Pulmonary artery endothelial cell (primary cell): Measurements from ENCODE around the gene LMF1. TPM values are rescaled to one million over a fixed set of nuclear protein-coding genes. Genes with fewer than 3 reads are reported as not detected.
"Not testable (repeated sequence)": the region's sequence is repeated elsewhere in the genome, so short reads cannot be mapped to it uniquely, and the experiment has no call there.

Experiments used
- DNase-seq: peaks from one replicate; pipeline ENCODE4 v3.0.0-alpha.2; 2011; ENCODE audit warnings: low read depth, low spot score
- total RNA-seq: library from RNA; depleted of rRNA; stranded (reverse); fragments of >200 nt; gene quantifications from 2 replicates; pipeline ENCODE4 v1.2.3, GENCODE V29; 2014

Gene LMF1
- total RNA-seq, 1 donor from 2014 or later, result 12.9 TPM

DNA sequence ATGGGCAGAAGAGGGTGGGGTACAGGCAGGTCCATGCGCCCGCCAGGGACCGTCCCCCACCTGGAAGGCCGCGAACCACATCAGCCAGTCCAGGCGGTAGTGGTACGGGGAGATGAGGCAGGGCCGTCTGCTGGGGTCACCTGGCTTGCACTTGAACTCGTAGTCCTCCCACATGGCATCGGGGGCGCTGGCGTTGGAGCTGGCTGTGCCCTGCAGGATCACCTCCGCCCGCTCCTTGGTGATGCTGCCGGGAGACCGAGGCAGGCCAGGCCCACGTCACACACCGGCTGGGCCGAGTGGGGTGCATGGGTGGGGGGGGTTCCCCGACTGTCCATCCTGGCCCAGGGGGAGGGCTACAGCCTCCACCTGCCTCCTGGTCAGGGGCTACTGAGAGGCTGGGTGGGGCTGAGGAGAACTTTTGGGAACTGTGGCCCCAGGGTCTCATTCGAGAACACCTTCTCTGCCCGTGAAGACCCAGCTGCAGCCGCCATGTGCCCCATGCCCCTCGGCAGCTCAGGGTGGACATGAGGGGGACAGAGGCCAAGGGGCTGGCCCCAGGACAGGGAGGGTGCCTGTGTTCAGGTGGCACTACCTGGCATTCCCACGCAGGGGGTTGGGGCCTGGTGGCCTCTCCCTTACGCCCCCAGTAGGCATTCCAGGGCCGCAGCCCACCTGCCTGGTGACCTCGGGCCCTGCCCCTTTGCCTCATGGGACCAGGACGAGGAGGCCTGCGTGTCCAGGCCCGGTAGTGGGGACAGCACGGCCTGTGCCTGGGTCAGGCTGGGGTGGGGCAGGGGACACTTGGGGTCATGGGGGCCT, 100.8 kb downstream of the LMF1 start:
- no peak for DNase-seq

DNA sequence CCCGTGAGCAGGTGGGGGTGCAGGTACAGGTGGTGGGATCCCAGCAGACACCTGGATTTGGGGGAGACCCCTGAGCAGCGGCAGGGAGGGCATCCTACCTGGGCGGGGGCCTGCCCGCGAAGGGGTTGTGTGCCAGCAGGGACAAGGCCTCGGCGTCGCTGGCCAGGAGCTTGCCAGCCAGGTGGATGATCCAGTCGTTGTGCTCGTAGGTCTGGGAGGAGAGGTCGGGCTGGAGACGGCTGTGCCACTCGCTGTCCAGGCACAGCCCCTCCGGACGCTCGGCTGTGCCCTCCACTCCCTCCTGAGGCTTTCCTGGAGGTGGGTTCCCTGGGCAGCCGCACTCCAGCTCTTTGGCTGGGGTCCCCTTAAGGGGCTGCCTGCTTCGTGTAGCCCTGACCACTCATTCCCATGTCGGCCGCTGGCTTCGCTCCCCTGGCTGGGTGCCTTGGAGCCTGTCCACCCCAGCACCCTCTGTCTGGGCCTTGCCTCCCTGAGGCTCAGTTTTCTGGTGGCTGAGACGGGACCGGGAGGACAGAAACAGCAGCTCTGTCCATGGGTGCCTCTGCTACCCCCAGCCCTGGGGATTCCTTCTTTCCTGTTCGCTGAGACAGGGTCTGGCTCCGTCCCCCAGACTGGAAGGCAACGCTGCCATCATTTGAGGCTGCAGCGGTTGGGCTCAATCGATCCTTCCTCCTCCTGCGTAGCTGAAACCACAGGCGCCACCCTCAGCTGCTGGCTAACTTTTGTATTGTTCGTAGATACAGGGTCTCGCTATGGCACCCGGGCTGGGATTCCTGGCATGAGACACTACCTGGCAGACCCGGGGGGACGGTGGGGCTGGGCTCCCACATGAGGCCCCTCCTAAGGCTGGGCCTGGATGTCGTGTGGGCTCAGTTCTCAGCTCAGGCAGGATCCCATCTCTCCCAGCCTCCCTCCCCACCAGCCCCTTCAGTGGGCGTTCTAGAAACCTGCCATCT, 101.7 kb downstream of the LMF1 start:
- DNase-seq, result no peak

DNA sequence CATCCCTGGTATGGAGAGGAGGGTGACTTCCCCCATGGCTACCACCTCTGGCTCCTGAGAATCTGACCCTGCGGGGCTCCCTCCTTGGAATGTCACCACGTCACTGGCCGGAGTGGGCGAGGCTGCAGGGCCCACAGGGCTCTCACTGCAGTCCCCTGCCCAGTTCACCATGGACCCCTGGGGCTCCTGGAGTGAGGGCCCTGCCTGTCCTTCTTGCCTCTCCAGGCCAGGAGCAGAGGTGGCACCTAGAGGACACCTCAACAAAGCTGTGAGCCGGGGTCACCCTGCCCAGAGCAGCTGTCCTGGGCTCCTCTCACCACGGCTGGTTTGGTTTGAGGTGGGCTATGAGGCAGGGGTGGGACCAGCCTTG, 102.4 kb downstream of the LMF1 start:
- no peak for DNase-seq

DNA sequence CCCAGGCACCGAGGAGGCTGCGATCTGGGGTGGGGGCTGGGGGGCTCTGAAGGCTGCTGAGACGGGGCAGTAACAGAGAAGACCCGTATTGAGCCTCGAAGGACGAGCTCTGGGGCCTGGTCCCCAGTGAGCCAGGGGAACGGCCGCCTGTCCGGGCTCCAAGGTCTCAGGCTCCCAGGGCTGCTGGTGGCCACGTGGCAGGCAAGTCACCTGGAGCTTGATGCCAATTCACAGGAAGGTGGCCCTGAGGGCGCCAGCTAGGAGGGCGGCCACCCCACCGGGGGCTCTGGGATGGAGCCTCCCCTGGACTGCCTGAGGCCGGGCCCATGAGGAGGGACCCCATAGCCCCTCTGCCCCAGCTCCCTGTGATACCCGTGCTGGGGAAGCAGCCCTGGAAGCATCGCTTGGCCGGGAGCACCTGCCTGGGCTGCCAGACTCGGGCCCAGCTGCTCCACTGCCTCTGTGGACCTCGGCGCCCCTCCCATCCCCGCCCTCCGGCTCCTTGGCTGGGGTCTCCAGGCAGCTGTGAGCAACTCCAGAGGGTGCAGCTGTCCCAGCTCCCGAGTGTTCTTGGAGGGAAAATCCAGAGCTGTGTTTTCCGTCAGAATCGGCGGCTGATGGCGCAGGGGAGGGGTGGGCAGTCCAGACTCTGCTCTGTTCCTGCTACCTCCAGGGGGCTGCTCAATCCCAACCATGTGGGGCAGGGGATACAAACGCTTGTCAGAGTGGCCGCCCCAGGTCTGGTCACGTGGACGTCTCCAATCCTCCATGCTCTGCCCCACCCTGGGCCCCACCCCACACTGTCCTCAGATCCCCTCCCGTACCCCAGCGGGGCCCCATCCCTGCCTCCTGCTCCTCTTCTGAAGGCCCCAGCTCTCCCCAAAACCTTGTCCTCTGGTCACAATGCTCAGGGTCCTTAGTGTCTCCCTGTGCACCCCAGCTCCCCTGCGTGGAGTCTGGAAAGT, 103.1 kb downstream of the LMF1 start:
- no peak for DNase-seq

DNA sequence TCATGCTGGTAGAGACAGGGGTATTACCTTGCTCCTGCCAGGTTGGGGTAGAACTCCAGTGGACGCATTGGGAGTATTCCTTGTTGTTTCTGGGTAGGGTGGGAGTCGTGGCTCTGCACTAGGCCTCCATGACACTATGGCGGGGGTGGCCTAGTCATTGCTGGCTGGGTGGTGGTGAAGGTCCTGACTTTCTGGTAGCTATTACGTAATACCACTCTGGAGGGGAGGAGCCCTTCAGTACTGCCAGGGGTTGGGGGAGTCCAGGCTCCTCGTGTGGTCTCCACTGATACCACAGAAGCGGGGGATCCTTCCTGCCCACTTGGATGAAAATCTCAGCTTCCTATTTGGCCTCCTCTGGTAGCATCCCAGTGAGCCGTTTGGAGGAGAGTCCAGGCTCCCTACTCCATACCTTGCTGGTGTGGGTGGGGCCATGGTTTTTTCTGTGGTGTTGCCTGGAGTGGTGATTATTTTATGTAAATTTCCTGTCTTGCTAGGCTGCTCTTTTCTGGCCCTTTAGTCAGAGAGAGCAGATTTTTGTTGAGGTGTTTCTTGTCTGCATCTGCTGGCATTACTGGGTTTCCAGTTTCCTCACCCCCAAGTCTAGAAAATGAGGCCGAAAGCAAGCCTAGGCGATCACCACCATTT, 104.4 kb downstream of the LMF1 start:
- DNase-seq, result no peak

DNA sequence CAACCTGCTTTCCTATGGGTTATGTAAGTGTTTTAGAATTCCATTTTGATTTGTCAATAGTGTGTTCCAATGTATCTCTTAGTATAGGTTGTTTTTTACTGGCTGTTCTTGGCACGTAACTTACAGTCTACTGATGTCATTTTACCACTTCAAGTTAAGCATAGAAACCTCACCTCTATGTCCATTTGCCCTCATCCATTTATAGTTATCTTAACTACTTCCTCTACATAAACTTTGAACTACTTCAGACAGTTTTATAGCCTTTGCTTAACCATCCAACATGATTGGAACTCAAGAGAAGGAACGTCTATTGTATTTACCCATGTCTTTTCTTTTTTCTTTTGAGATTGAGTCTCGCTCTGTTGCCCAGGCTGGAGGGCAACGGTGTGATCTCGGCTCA, 105.8 kb downstream of the LMF1 start:
- DNase-seq, result no peak

DNA sequence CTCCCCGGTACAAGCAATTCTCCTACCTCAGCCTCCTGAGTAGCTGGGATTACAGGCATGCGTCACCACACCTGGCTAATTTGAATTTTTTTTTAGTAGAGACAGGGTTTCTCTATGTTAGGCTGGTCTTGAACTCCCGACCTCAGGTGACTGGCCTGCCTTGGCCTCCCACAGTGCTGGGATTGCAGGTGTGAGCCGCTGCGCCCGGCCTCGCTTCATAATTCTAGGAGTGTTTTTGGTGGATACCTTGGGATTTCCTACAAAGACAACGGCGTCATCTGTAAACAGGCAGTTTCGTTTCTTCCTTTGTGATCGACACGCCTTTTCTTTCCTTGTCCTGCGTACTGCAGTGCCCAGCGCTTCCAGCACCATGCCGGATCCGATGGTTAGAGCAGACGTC, 109.3 kb downstream of the LMF1 start:
- no peak for DNase-seq

DNA sequence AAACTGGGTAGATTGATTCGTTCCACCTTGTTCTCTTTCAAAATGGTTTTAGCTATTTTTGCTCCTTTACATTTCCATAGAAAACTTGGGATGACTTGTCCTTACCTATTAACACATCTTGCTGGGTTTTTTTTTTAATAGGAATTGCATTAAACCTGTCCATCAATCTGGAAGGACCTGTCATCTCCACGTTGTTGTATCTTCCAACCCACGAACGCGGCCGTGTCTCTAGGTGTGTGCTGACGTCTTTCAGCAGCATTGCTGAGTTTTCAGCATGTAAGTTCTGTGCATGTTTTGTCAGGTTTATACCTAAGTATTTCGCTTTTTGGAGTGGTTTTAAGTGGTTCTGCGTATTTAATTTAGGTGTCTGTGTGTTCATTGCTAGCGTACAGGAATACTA, 109.9 kb downstream of the LMF1 start:
- DNase-seq, result no peak

DNA sequence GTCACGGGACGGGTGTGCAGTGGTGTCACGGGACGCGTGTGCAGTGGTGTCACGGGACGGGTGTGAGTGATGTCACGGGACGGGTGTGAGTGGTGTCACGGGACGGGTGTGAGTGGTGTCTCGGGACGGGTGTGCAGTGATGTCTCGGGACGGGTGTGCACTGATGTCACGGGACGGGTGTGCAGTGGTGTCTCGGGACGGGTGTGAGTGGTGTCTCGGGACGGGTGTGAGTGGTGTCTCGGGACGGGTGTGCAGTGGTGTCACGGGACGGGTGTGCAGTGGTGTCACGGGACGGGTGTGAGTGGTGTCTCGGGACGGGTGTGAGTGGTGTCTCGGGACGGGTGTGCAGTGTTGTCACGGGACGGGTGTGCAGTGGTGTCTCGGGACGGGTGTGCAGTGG, 111.8 kb downstream of the LMF1 start:
- DNase-seq, result not testable (repeated sequence)

DNA sequence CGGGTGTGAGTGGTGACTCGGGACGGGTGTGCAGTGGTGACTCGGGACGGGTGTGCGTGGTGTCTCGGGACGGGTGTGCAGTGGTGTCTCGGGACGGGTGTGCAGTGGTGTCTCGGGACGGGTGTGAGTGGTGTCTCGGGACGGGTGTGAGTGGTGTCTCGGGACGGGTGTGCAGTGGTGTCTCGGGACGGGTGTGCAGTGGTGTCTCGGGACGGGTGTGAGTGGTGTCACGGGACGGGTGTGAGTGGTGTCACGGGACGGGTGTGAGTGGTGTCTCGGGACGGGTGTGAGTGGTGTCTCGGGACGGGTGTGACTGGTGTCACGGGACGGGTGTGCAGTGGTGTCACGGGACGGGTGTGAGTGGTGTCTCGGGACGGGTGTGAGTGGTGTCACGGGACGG, 112.3 kb downstream of the LMF1 start:
- DNase-seq, result not testable (repeated sequence)

DNA sequence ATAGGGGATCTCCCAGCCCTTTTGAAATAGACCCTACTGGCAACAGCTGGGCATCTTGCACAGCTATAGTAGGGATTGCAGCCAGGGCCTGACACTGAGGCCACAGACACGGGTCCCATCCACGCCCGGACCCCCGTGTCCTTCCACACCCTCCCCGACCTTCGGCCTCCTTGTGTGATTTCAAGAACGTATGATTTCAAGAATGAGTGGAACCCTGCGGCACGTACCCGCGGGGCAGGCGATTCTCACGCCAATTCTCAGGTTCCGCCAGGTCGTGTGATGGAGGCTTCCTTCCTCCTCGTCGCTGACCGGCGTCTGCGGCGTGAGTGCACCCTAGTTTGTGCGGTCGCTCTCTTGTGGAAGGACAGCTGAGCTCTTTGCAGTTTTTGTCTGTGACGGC, 114.0 kb downstream of the LMF1 start:
- DNase-seq, result no peak

DNA sequence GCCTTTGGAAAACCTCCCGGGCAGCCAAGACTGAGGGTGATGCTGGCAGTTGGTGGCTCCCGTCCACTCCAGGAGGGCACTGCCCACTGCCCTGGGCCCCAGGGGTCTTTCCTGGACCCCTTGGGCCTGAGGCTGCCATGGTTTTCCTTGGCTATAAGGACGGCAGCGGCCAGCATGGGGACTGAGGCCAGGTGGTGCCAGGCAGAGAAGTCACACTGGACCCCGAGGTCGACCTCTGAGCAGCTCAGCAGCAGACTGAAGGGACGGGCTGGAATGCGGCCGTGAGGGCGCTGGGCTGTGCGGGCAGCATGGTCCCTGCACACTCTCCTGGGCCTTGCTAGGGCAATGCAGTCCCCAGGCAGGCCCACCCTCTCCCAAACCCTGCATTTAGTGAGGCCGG, 114.7 kb downstream of the LMF1 start:
- no peak for DNase-seq

DNA sequence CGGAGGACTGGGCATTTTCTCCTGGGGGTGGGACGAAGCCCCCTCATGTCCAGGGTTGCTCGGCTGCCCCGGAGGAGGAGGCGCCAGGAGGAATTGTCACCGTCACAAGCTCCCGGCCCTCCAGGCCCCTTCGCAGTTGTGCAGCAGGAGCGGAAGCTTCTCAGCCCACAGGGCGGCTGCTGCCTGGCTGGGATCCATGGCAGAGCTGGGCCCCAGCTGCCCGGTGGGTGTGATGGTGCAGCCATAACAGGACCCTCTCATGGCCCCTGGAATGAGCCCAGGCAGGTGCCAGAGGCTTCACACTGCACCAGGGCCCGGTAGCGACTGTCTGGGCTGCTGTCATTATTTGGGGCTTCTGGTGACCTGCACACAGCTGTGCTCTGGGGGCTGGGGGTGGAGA, 115.3 kb downstream of the LMF1 start:
- no peak for DNase-seq

DNA sequence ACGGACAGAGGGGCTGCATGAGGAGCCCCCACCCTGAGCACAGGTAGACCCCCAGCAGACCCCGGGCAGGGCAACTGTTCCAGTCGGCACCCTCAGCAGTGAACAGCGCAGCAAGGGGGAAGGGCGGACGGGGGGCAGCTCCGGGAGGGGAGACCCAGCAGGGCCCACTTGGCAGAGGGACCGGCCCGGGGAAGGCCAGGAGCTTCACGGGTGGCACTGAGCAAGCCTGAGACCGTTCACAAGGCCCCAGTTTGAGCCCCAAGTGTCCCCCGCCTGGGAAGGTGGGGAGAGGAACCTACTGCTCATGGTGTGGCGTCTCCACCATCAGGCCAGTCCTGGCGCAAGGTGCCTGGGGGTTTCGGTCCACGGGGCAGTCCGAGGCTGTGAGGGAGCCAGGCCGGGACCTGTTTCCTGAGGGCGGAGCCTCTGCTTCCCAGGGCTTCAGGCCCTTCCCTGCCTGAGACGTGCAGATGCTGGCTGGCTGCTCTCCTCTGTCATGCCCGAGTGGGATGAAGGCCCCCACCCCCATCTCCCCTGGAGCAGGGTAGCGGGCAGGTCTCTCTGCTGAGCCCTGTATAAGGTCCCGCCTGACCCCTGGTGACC, 115.9 kb downstream of the LMF1 start:
- DNase-seq, result no peak

DNA sequence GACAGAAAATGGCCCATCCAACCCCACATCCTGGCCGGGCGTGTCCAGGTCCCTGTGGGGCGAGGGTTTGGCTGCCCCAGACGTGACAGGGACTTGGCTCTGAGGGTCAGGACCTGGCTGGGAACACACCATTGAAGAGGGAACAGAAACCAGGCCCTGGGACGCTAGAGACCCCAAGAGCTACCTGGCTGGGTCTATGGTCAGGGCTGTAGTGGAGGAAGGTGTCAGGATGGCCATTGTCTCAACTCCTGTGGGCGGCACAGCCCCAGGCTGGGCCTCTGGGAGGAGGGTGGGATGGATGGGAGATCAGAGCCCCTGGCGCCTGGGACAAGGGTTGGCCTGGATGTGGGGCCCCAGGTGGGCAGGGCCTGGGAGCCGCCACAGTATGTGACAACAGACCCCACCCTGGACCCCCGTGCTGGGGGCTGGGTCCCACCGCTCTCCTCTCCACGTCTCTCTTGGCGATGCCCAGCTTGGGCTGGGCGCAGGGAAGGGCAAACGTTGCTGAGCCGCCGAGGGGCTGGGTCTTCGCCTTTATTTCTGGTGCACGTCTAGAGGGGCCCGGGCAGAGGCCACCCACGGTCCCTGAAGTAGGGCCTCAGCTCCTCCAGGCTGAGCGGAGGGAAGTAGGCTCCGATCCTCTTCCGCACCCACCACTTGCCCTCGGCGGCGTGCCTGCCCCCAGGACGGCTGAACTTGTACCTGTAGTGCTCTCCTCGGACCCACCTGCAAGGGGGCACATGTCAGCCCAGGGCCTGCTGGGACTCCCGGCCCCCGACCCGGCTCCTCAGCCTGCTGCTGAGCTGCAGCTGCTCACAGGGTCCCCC, 116.6 kb downstream of the LMF1 start:
- no peak for DNase-seq

DNA sequence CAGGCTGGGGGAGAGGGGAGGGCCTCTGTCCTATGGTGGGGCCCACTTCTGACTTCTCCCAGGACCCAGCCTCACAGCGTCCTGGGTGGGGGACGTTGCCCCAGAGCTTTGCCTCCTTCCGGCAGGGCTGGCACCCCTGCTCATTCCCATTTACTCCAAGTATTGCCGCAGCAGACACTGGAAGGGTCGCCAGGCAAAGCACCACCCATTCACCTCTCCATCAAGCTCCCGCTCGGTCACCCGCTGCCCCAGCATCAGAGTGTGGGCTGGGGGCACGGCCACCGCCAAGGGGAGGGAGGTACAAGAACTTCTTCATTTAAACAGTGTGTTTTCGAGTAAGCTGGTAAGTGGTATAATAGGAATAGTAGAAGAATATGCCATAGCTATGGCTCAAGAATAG, 117.5 kb downstream of the LMF1 start:
- no peak for DNase-seq

DNA sequence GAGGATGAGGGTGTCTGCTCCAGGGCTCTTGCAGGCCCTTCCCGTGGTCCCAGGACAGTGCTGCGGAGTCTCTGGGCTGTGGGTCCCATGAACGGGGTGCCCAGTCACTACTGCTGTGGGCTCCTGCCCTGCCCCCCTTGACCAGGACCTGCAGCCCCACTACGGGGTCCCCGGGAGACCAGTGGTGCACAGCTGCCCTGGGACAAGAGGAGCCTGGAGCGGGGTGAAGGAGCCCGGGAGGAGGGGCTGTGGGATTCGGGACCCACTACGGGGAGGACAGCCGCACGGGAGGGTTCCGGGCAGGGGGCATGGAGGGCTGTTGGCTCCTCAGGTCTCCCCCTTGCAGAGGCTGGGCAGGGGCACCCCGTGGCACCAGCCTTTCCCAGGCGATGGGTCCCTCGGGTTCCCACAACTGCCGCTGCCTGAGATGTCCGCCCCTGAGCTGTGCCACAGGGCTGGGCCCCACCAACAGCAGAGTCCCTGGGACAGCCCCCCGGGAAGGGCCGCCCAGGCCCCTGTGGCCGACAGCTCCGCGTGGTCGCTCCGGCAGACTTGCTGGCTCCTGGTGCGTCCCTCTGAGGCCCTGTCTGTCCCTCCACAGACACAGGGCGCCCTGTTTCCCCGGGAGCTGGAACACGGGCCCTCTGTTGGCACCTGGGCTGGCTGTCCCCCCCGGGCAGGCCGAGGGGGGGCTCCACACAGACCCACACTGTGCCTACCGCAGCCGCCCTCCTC, 118.2 kb downstream of the LMF1 start:
- no peak for DNase-seq

DNA sequence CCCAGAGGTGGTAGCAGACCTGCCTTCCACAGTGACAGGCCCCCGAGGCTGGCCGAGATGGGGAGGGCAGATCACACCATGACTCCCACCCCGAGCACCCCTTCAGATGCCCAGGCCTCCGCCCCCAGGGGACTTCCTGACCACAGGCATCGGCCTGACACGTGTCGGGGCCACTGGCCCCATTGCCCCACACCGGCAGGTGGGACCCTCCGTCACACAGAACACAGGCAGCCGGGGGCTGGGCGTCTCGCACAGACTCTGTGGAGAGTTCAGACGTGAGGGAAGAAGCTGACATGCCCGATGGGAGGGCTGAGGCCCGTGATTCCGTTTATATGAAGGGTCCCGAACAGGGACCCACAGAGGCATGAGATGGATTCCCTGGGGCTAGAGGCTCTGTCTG, 118.9 kb downstream of the LMF1 start:
- no peak for DNase-seq
